Ishikawa (cell line): ENCODE measurements around the gene FXYD3.

Experiments
- CEBPB ChIP-seq: IDR thresholded peaks from 2 replicates; pipeline ENCODE4 v1.6.1; 2012
- CREB1 ChIP-seq: IDR thresholded peaks from 2 replicates; pipeline ENCODE4 v1.6.1; 2012; ENCODE audit warnings: low read depth
- EGR1 ChIP-seq: IDR thresholded peaks from 2 replicates; pipeline ENCODE4 v1.6.1; 2012
- EP300 ChIP-seq: IDR thresholded peaks from 2 replicates; pipeline ENCODE4 v1.6.1; 2012; ENCODE audit warnings: borderline replicate concordance
- FOXM1 ChIP-seq: IDR thresholded peaks from 2 replicates; pipeline ENCODE4 v1.6.1; 2012; ENCODE audit warnings: low read depth, borderline replicate concordance
- NFIC ChIP-seq: IDR thresholded peaks from 2 replicates; pipeline ENCODE4 v1.6.1; 2012
- RAD21 ChIP-seq: IDR thresholded peaks from 2 replicates; pipeline ENCODE4 v1.6.1; 2012; ENCODE audit warnings: low read depth
- TAF1 ChIP-seq: IDR thresholded peaks from 2 replicates; pipeline ENCODE4 v1.6.1; 2012; ENCODE audit warnings: low read depth, mild to moderate bottlenecking
- TCF12 ChIP-seq: IDR thresholded peaks from 2 replicates; pipeline ENCODE4 v1.6.1; 2012; ENCODE audit warnings: low read depth
- TEAD4 ChIP-seq: IDR thresholded peaks from 2 replicates; pipeline ENCODE4 v1.6.1; 2012
- YY1 ChIP-seq: IDR thresholded peaks from 2 replicates; pipeline ENCODE4 v1.6.1; 2012; ENCODE audit warnings: low read depth
- ZBTB7A ChIP-seq: IDR thresholded peaks from 2 replicates; pipeline ENCODE4 v1.6.1; 2012; ENCODE audit warnings: low read depth
- TF ChIP-seq, protein P1 (sequence below): IDR thresholded peaks from 2 replicates; pipeline ENCODE4 v1.6.1; 2012
- TF ChIP-seq, protein P2 (sequence below): IDR thresholded peaks from 2 replicates; pipeline ENCODE4 v1.6.1; 2012; ENCODE audit warnings: low read depth, mild to moderate bottlenecking
- TF ChIP-seq, protein P3 (sequence below): IDR thresholded peaks from 2 replicates; pipeline ENCODE4 v1.6.1; 2012

Gene FXYD3

DNA sequence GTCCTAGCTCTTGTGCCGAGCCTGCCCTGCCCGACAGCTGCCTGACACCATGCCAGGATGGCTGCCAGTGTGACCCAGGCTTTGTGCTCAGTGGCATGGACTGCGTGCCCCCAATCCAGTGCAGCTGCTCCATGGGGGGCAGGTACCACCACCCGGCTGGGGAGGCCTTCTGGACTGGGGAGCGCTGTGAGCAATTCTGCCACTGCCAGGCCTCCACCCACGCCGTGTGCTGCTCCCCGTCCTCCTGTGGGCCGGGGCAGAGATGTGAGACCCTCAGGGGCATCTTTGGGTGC lies 9.4 kb upstream of the FXYD3 start:
- TF ChIP-seq FOXM1 = no peak
- TF ChIP-seq, protein P1, sequence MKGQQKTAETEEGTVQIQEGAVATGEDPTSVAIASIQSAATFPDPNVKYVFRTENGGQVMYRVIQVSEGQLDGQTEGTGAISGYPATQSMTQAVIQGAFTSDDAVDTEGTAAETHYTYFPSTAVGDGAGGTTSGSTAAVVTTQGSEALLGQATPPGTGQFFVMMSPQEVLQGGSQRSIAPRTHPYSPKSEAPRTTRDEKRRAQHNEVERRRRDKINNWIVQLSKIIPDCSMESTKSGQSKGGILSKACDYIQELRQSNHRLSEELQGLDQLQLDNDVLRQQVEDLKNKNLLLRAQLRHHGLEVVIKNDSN = no peak
- TF ChIP-seq, protein P2, sequence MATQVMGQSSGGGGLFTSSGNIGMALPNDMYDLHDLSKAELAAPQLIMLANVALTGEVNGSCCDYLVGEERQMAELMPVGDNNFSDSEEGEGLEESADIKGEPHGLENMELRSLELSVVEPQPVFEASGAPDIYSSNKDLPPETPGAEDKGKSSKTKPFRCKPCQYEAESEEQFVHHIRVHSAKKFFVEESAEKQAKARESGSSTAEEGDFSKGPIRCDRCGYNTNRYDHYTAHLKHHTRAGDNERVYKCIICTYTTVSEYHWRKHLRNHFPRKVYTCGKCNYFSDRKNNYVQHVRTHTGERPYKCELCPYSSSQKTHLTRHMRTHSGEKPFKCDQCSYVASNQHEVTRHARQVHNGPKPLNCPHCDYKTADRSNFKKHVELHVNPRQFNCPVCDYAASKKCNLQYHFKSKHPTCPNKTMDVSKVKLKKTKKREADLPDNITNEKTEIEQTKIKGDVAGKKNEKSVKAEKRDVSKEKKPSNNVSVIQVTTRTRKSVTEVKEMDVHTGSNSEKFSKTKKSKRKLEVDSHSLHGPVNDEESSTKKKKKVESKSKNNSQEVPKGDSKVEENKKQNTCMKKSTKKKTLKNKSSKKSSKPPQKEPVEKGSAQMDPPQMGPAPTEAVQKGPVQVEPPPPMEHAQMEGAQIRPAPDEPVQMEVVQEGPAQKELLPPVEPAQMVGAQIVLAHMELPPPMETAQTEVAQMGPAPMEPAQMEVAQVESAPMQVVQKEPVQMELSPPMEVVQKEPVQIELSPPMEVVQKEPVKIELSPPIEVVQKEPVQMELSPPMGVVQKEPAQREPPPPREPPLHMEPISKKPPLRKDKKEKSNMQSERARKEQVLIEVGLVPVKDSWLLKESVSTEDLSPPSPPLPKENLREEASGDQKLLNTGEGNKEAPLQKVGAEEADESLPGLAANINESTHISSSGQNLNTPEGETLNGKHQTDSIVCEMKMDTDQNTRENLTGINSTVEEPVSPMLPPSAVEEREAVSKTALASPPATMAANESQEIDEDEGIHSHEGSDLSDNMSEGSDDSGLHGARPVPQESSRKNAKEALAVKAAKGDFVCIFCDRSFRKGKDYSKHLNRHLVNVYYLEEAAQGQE = no peak
- TF ChIP-seq TCF12 = no peak
- no peak for TF ChIP-seq TEAD4
- TF ChIP-seq ZBTB7A = no peak

DNA sequence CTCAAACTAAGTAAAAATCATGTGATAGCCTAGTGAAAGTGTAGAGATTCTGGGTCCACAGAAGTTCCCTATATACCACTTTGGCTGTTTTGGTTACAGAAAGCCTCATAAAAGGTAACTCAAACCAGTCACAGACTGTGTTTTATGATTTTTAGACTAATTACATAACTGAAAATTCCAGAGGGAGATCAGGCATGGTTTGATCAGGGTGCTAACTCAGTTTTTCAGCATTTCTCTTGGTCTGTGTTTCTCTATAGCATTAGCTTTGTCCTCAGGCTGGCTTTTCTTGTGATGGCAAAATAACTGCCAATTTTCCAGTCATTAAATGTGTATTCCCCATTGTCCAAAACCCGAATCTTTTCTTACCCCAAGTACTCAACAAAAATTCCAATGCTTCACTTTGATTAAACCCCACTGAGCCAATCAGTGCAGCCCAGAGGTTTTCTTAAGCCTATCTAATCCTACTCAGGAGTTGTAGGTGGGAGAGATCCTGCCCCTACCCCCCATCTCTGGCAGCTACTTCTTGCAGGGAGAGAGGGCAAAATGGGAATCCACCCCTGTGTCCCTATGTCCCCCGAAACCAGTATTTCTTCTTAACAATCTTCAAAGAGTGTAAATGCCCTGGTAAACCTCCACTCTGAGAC lies 8.6 kb upstream of the FXYD3 start:
- TF ChIP-seq YY1 = no peak
- TF ChIP-seq CEBPB = no peak
- no peak for TF ChIP-seq EP300

DNA sequence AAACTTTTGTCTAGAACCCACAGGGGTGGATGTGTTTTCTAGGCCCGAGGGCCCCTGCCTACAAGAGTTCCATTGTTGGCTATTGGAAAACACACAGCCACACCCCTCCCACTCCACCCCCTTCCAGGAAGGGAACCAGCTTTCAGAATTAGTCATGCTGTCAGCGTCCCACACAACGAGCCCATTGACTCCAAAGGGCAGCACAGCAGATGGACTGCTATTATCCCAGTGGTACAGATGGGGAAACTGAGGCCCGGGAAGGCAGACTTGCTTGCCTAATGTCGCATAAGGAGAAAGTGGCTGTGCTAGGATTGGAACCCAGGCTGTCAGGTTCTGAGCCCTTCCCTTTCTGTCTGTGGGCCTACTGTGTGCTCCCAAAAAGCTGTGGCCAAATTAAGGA lies 8.1 kb upstream of the FXYD3 start:
- TF ChIP-seq, protein P1 = no peak
- TF ChIP-seq ZBTB7A (no peak), FOXM1 (no peak), CEBPB (no peak), EGR1 (no peak), YY1 (no peak), CREB1 (no peak), EP300 (no peak)
- TF ChIP-seq, protein P2 = no peak

DNA sequence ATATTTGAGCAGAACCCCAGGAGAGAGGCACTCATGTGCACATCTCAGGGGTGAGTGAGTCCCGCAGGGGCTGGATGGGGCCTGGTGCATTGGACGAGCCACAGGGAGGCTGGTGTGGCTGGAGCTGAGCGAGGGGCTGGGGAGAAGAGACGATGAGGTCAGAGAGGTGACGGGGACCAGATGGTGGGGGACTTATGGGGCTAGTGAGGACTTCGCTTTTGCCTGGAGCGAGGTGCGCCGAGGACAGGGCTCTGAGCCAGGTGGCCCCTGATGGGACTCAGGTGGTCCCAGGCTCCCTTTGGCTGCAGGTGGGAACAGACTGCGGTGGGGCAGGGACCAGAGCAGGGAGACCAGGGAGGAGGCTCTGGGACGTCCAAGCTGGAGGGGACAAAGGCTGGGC lies 6.9 kb upstream of the FXYD3 start:
- TF ChIP-seq TAF1 (no peak), CREB1 (no peak), CEBPB (no peak), NFIC (no peak), TCF12 (no peak), FOXM1 (no peak), EGR1 (no peak), TEAD4 (no peak), EP300 (no peak), YY1 (no peak), RAD21 (no peak), ZBTB7A (no peak)
- TF ChIP-seq, protein P2 = no peak
- TF ChIP-seq, protein P1 = no peak
- TF ChIP-seq, protein P3, sequence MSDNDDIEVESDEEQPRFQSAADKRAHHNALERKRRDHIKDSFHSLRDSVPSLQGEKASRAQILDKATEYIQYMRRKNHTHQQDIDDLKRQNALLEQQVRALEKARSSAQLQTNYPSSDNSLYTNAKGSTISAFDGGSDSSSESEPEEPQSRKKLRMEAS = no peak

DNA sequence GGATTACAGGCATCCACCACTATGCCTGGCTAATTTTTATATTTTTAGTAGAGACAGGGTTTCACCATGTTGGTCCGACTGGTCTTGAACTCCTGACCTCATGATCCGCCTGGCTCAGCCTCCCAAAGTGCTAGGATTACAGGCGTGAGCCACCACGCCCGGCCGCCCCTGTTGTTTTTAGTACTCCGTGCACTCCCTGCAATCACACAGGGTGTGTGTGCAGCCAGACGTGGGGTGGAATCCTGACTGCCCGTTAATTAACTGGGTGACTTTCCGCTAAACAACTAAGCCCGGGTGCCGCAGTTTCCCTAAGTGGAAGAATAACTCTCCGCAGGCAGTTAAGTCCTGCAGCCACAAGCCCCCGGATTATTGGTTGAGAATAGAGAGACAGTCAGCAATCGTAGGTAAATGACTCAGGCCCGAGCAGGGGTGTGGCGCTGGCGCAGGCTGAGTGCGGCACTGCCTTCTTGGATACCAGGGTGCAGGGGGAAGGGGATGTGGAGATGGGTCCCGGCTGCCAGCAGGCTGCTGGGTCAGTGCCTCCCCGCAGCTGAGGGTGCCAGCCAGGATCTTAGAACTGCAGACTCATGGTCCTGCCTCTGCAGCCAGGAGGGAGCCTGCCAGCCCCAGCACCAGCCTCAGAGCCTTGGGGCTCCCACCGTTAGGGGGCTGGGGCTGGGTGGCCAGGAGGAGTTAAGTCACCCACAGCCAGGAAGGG lies 6.1 kb upstream of the FXYD3 start:
- TF ChIP-seq EGR1 (no peak), FOXM1 (no peak), TAF1 (no peak), YY1 (no peak), NFIC (no peak), EP300 (no peak), TEAD4 (no peak), RAD21 (no peak), ZBTB7A (no peak), TCF12 (no peak)
- TF ChIP-seq, protein P3 = no peak
- TF ChIP-seq, protein P1 = no peak
- TF ChIP-seq, protein P2 = no peak
